ENCODE data around the gene ARHGEF17. TPM values are rescaled to one million over a fixed set of nuclear protein-coding genes. Genes with fewer than 3 reads are reported as not detected.

Gene ARHGEF17
- total and polyA plus RNA-seq, 2 experiments from 2014 or later, result 30.2 to 35.6 TPM

DNA sequence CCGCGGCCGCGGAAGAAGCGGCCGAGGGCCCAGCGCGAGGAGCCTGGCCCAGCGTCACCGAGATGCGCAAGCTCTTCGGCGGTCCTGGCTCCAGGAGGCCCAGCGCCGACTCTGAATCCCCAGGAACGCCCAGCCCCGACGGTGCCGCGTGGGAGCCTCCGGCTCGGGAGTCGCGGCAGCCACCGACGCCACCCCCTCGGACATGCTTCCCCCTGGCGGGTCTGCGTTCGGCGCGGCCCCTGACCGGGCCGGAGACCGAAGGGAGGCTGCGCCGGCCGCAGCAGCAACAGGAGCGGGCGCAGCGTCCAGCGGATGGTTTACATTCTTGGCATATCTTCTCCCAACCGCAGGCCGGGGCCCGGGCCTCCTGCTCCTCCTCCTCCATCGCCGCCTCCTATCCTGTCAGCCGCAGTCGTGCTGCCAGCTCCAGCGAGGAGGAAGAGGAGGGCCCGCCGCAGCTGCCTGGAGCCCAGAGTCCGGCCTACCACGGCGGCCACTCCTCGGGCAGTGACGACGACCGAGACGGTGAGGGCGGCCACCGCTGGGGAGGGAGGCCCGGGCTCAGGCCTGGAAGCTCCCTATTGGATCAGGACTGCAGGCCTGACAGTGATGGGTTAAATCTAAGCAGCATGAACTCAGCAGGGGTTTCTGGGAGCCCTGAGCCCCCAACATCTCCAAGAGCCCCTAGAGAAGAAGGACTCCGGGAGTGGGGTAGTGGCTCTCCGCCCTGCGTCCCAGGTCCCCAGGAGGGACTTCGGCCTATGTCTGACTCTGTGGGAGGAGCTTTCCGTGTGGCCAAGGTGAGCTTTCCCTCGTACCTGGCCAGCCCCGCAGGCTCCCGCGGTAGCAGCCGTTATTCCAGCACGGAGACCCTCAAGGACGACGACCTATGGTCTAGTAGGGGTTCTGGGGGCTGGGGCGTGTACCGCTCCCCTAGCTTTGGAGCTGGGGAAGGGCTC lies 1.2 kb downstream of the ARHGEF17 start:
- TF ChIP-seq, protein P1, sequence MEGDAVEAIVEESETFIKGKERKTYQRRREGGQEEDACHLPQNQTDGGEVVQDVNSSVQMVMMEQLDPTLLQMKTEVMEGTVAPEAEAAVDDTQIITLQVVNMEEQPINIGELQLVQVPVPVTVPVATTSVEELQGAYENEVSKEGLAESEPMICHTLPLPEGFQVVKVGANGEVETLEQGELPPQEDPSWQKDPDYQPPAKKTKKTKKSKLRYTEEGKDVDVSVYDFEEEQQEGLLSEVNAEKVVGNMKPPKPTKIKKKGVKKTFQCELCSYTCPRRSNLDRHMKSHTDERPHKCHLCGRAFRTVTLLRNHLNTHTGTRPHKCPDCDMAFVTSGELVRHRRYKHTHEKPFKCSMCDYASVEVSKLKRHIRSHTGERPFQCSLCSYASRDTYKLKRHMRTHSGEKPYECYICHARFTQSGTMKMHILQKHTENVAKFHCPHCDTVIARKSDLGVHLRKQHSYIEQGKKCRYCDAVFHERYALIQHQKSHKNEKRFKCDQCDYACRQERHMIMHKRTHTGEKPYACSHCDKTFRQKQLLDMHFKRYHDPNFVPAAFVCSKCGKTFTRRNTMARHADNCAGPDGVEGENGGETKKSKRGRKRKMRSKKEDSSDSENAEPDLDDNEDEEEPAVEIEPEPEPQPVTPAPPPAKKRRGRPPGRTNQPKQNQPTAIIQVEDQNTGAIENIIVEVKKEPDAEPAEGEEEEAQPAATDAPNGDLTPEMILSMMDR (IDR thresholded peaks at IDR 0.05; ENCODE audit: poor library complexity), result no peak
- no peak for TF ChIP-seq EZH2 (IDR thresholded peaks at IDR 0.05; ENCODE audit: borderline replicate concordance)
- no peak for TF ChIP-seq EZH2phosphoT487 (IDR thresholded peaks at IDR 0.05; ENCODE audit: low read depth, severe bottlenecking, unreplicated experiment)
- peak overlapping the region; percentile 14 for H2AFZ ChIP-seq
- H3K36me3 ChIP-seq (replicated peaks; ENCODE audit: insufficient read depth, low read depth), result no peaks in the 10 kb centered on the region
- H4K20me1 ChIP-seq (ENCODE audit: insufficient read depth, poor library complexity, severe bottlenecking), result peaks cover 48% of the 10 kb centered on the region
- no peaks in the 10 kb centered on the region for H3K27me3 ChIP-seq
- no peaks in the 10 kb centered on the region for H3K9me2 ChIP-seq (replicated peaks; ENCODE audit: insufficient read depth)
- peak overlapping the region; percentile 100 for H3K27ac ChIP-seq
- peaks cover 57% of the 10 kb centered on the region for H3K79me2 ChIP-seq
- H3K4me3 ChIP-seq, result peak overlapping the region; percentile 88
- peak overlapping the region; percentile 85 for H3K4me2 ChIP-seq
- 5% methylated on average over 76 of the region's 78 CpGs for WGBS (ENCODE audit: low lambda C conversion rate, missing lambda C conversion rate)
- H3K4me1 ChIP-seq (ENCODE audit: insufficient read depth), result peaks cover 56% of the 10 kb centered on the region
- peak; percentile 92 for DNase-seq (ENCODE audit: low spot score)
- no peaks in the 10 kb centered on the region for H3K9me3 ChIP-seq (ENCODE audit: low read depth)

DNA sequence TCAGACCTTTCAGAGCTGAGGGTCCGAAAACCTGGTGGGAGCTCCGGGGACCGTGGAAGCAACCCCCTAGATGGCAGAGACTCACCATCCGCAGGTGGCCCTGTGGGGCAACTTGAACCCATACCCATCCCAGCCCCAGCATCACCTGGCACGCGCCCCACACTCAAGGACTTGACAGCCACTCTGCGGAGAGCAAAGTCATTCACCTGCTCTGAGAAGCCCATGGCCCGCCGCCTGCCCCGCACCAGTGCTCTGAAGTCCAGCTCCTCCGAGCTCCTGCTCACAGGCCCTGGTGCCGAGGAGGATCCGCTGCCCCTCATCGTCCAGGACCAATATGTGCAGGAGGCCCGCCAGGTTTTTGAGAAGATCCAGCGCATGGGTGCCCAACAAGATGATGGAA lies 2.0 kb downstream of the ARHGEF17 start:
- Histone ChIP-seq H3K4me3 (peak overlapping the region; percentile 49), H2AFZ (no peak overlapping the region), H3K27me3 (no peaks in the 10 kb centered on the region), H3K27ac (peak overlapping the region; percentile 100), H3K4me1 (ENCODE audit: insufficient read depth) (peaks cover 63% of the 10 kb centered on the region), H3K4me2 (peak overlapping the region; percentile 85), H4K20me1 (ENCODE audit: insufficient read depth, poor library complexity, severe bottlenecking) (peaks cover 56% of the 10 kb centered on the region), H3K36me3 (replicated peaks; ENCODE audit: insufficient read depth, low read depth) (no peaks in the 10 kb centered on the region), H3K9me3 (ENCODE audit: low read depth) (no peaks in the 10 kb centered on the region), H3K9me2 (replicated peaks; ENCODE audit: insufficient read depth) (no peaks in the 10 kb centered on the region), H3K79me2 (peaks cover 63% of the 10 kb centered on the region)
- TF ChIP-seq EZH2phosphoT487 (IDR thresholded peaks at IDR 0.05; ENCODE audit: low read depth, severe bottlenecking, unreplicated experiment), result no peak
- TF ChIP-seq EZH2 (IDR thresholded peaks at IDR 0.05; ENCODE audit: borderline replicate concordance), result no peak
- TF ChIP-seq, protein P1 (IDR thresholded peaks at IDR 0.05; ENCODE audit: poor library complexity), result no peak
- 90% methylated on average over 16 of the region's 16 CpGs for WGBS (ENCODE audit: low lambda C conversion rate, missing lambda C conversion rate)
- no peak for DNase-seq (ENCODE audit: low spot score)

DNA sequence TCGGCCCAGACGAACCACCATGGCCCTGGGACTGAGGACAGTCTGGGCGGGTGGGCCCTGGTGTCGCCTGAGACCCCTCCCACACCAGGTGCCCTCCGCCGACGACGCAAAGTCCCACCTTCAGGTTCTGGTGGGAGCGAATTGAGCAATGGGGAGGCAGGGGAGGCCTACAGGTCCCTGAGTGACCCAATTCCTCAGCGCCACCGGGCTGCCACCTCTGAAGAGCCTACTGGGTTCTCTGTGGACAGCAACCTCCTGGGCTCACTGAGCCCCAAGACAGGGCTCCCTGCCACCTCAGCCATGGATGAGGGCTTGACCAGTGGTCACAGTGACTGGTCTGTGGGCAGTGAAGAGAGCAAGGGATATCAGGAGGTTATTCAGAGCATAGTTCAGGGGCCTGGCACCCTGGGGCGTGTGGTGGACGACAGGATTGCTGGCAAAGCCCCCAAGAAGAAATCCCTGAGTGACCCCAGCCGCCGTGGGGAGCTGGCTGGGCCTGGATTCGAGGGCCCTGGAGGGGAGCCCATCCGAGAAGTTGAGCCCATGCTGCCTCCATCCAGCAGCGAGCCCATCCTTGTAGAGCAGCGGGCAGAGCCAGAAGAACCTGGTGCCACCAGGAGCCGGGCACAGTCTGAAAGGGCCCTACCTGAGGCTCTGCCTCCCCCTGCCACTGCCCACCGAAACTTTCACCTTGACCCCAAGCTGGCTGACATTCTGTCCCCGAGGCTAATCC lies 2.8 kb downstream of the ARHGEF17 start:
- Histone ChIP-seq H3K4me3 (no peak overlapping the region), H3K79me2 (peaks cover 71% of the 10 kb centered on the region), H3K36me3 (replicated peaks; ENCODE audit: insufficient read depth, low read depth) (no peaks in the 10 kb centered on the region), H2AFZ (no peak overlapping the region), H3K27me3 (no peaks in the 10 kb centered on the region), H3K4me2 (peak overlapping the region; percentile 85), H3K27ac (no peak overlapping the region), H3K4me1 (ENCODE audit: insufficient read depth) (peaks cover 71% of the 10 kb centered on the region), H3K9me2 (replicated peaks; ENCODE audit: insufficient read depth) (no peaks in the 10 kb centered on the region), H4K20me1 (ENCODE audit: insufficient read depth, poor library complexity, severe bottlenecking) (peaks cover 64% of the 10 kb centered on the region), H3K9me3 (ENCODE audit: low read depth) (no peaks in the 10 kb centered on the region)
- DNase-seq (ENCODE audit: low spot score), result no peak
- 93% methylated on average over 22 of the region's 22 CpGs for WGBS (ENCODE audit: low lambda C conversion rate, missing lambda C conversion rate)
- TF ChIP-seq, protein P1 (IDR thresholded peaks at IDR 0.05; ENCODE audit: poor library complexity), result no peak
- TF ChIP-seq EZH2phosphoT487 (IDR thresholded peaks at IDR 0.05; ENCODE audit: low read depth, severe bottlenecking, unreplicated experiment) (no peak), EZH2 (IDR thresholded peaks at IDR 0.05; ENCODE audit: borderline replicate concordance) (no peak)
